Progenitor cell of endocrine pancreas (in vitro differentiated cells): ENCODE results near the gene NKAIN1. TPM values are rescaled to one million over a fixed set of nuclear protein-coding genes. Genes with fewer than 3 reads are reported as not detected.
A peak's percentile ranks its signal among the peaks of the same experiment; 100 is the strongest.
"Not testable (repeated sequence)": the region's sequence is repeated elsewhere in the genome, so short reads cannot be mapped to it uniquely, and the experiment has no call there.

Experiments used
- DNase-seq: peaks from one replicate; pipeline ENCODE4 v3.0.0; 2021; ENCODE audit warnings: low spot score; ENCODE audit not compliant: unreplicated experiment
- H3K27ac Mint-ChIP-seq: 2 replicates; pipeline ENCODE4 v1.8.0; 2021; ENCODE audit warnings: mild to moderate bottlenecking, moderate library complexity, mixed read lengths
- H3K27me3 Mint-ChIP-seq: 2 replicates; pipeline ENCODE4 v1.8.0; 2021; ENCODE audit warnings: mixed read lengths
- H3K36me3 Mint-ChIP-seq: 2 replicates; pipeline ENCODE4 v1.8.0; 2022; ENCODE audit warnings: mixed read lengths; ENCODE audit not compliant: insufficient read depth
- H3K4me1 Mint-ChIP-seq: 2 replicates; pipeline ENCODE4 v1.8.0; 2021; ENCODE audit warnings: low read depth, mixed read lengths
- H3K4me3 Mint-ChIP-seq: 2 replicates; pipeline ENCODE4 v1.8.0; 2021; ENCODE audit warnings: low read depth, mild to moderate bottlenecking, moderate library complexity, mixed read lengths
- H3K9me3 Mint-ChIP-seq: 2 replicates; pipeline ENCODE4 v1.8.0; 2021; ENCODE audit warnings: low read depth, mixed read lengths
- CTCF ChIP-seq: fragments of 200-600 bp; sonication (generic); IDR thresholded peaks from one replicate; pipeline ENCODE4 v1.5.0; 2021; ENCODE audit warnings: antibody characterized with exemption, mild to moderate bottlenecking; ENCODE audit not compliant: unreplicated experiment
- long read RNA-seq: library from polyadenylated mRNA; unstranded; transcript quantifications from one replicate; pipeline ENCODE4 v2.0.0, GENCODE V29; 2020
- total RNA-seq: library from RNA; stranded (reverse); gene quantifications from 2 replicates; pipeline ENCODE4 v1.2.1, GENCODE V29; 2021

Gene NKAIN1
- 15.5 and 16.1 TPM in 2 replicates for total RNA-seq
- long read RNA-seq, partial matches to known transcripts = 0 of 1 reads
- long read RNA-seq, other reads (novel, unspliced or antisense) = 1 of 1 reads

GRCh38 chr1:31239653-31240241 lies at the start of gene NKAIN1:
TSS of gene NKAIN1 (minus strand) at chr1:31239887. CDS start at chr1:31239547, 340 bp downstream.
- Mint-ChIP-seq H3K27ac (peak within 1 kb of the TSS; percentile 97), H3K9me3 (no peaks in the 10 kb centered on the region), H3K36me3 (no peaks in the 10 kb centered on the region), H3K27me3 (peaks cover 38% of the 10 kb centered on the region), H3K4me1 (peaks cover 10% of the 10 kb centered on the region), H3K4me3 (peak within 1 kb of the TSS; percentile 83)
- peak; percentile 43 for DNase-seq
- peak; percentile 9 for TF ChIP-seq CTCF

- H3K27me3 Mint-ChIP-seq = no peaks in the 10 kb centered on the region
- no peak overlapping the region for H3K4me3 Mint-ChIP-seq
- no peak for DNase-seq
- no peaks in the 10 kb centered on the region for H3K4me1 Mint-ChIP-seq
- H3K36me3 Mint-ChIP-seq = peaks cover 22% of the 10 kb centered on the region
- H3K9me3 Mint-ChIP-seq = no peaks in the 10 kb centered on the region
- TF ChIP-seq CTCF = no peak
- no peak overlapping the region for H3K27ac Mint-ChIP-seq
These were observed 49.3 kb upstream of the NKAIN1 start for GRCh38 chr1:31289021-31289420.

GRCh38 chr1:31287791-31288190 lies 48.1 kb upstream of the NKAIN1 start:
- H3K27me3 Mint-ChIP-seq, H3K9me3 Mint-ChIP-seq, H3K27ac Mint-ChIP-seq, DNase-seq, H3K4me1 Mint-ChIP-seq, H3K4me3 Mint-ChIP-seq: not testable (repeated sequence)
- peaks cover 19% of the 10 kb centered on the region for H3K36me3 Mint-ChIP-seq

- H3K36me3 Mint-ChIP-seq = peaks cover 33% of the 10 kb centered on the region
- H3K9me3 Mint-ChIP-seq, DNase-seq, H3K27me3 Mint-ChIP-seq, H3K4me3 Mint-ChIP-seq, H3K27ac Mint-ChIP-seq, H3K4me1 Mint-ChIP-seq: not testable (repeated sequence)
These were observed 42.7 kb upstream of the NKAIN1 start for GRCh38 chr1:31282426-31282825.

GRCh38 chr1:31273619-31274018 lies 33.9 kb upstream of the NKAIN1 start:
- Mint-ChIP-seq H3K36me3 (peaks cover 31% of the 10 kb centered on the region), H3K4me3 (no peak overlapping the region), H3K27me3 (no peaks in the 10 kb centered on the region), H3K9me3 (no peaks in the 10 kb centered on the region), H3K27ac (no peak overlapping the region), H3K4me1 (peaks cover 3% of the 10 kb centered on the region)
- TF ChIP-seq CTCF = no peak
- no peak for DNase-seq

GRCh38 chr1:31272369-31272768 lies 32.7 kb upstream of the NKAIN1 start:
- DNase-seq = no peak
- peaks cover 29% of the 10 kb centered on the region for H3K36me3 Mint-ChIP-seq
- no peak overlapping the region for H3K27ac Mint-ChIP-seq
- H3K4me3 Mint-ChIP-seq = no peak overlapping the region
- TF ChIP-seq CTCF = no peak
- peaks cover 3% of the 10 kb centered on the region for H3K4me1 Mint-ChIP-seq
- H3K9me3 Mint-ChIP-seq = no peaks in the 10 kb centered on the region
- no peaks in the 10 kb centered on the region for H3K27me3 Mint-ChIP-seq
